Hindlimb muscle (tissue), 1 donor: ENCODE results near the gene MAP3K9. TPM values are rescaled to one million over a fixed set of nuclear protein-coding genes. Genes with fewer than 3 reads are reported as not detected.
"Not testable (repeated sequence)": the region's sequence is repeated elsewhere in the genome, so short reads cannot be mapped to it uniquely, and the experiment has no call there.

ENCODE experiments used
- DNase-seq: peaks from one replicate; pipeline ENCODE4 v3.0.0-alpha.2; 2013
- polyA plus RNA-seq: library from polyadenylated mRNA; unstranded; fragments of 120-200 nt; gene quantifications from one replicate; pipeline ENCODE4 v1.2.1, GENCODE V29; 2013; ENCODE audit not compliant: insufficient read length

Gene MAP3K9
- 0.19 TPM for polyA plus RNA-seq

- DNase-seq = peak; percentile 29
These were observed at the start of gene MAP3K9 for GRCh38 chr14:70809225-70810219. TSS of gene MAP3K9 (minus strand) at chr14:70809513. CDS start at chr14:70809171, 342 bp downstream.

- no peak for DNase-seq
These were observed 49.3 kb upstream of the MAP3K9 start for GRCh38 chr14:70858641-70859040.

- no peak for DNase-seq
These were observed 48.2 kb upstream of the MAP3K9 start for GRCh38 chr14:70857496-70857890.

GRCh38 chr14:70856851-70857495 is 47.7 kb upstream of the MAP3K9 start:
- no peak for DNase-seq

GRCh38 chr14:70855486-70855885 is 46.2 kb upstream of the MAP3K9 start:
- no peak for DNase-seq

- not testable (repeated sequence) for DNase-seq
These were observed 44.3 kb upstream of the MAP3K9 start for GRCh38 chr14:70853658-70854057.

GRCh38 chr14:70847406-70848090 is 38.2 kb upstream of the MAP3K9 start:
- no peak for DNase-seq

- no peak for DNase-seq
These were observed 36.3 kb upstream of the MAP3K9 start for GRCh38 chr14:70845601-70846000.

GRCh38 chr14:70842851-70843462 is 33.6 kb upstream of the MAP3K9 start:
- no peak for DNase-seq

GRCh38 chr14:70838076-70838475 is 28.8 kb upstream of the MAP3K9 start:
- no peak for DNase-seq

- no peak for DNase-seq
These were observed 27.6 kb upstream of the MAP3K9 start for GRCh38 chr14:70836946-70837345.

- DNase-seq = no peak
These were observed 24.6 kb upstream of the MAP3K9 start for GRCh38 chr14:70833884-70834283.

GRCh38 chr14:70832561-70833305 is 23.4 kb upstream of the MAP3K9 start:
- DNase-seq = no peak

- no peak for DNase-seq
These were observed 21.9 kb upstream of the MAP3K9 start for GRCh38 chr14:70830998-70831781.

GRCh38 chr14:70828188-70828587 is 18.9 kb upstream of the MAP3K9 start:
- no peak for DNase-seq

GRCh38 chr14:70827752-70828151 is 18.4 kb upstream of the MAP3K9 start:
- no peak for DNase-seq

- no peak for DNase-seq
These were observed 18.0 kb upstream of the MAP3K9 start for GRCh38 chr14:70827347-70827746.

GRCh38 chr14:70823281-70823680 is 14.0 kb upstream of the MAP3K9 start:
- DNase-seq = no peak

- DNase-seq = peak; percentile 20
These were observed 13.3 kb upstream of the MAP3K9 start for GRCh38 chr14:70822530-70823185.
